Measurements from ENCODE around the gene ABHD3. TPM values are rescaled to one million over a fixed set of nuclear protein-coding genes. Genes with fewer than 3 reads are reported as not detected.

ABHD3 gene
- total RNA-seq, 1 donor from 2014 or later = 6.0 TPM

Small RNAs within 50 kb of the gene (microRNA-seq; reads per million reads assigned to microRNA genes)
- gene MIR320C1 (ENCODE audit: borderline number of aligned reads) = not detected

Other genes starting within 250 kb of the ABHD3 start
- gene ESCO1, start 104.1 kb downstream of the ABHD3 start, total RNA-seq = 10.1 TPM
- 22.6 TPM for gene SNRPD1, start 92.5 kb downstream of the ABHD3 start, total RNA-seq
- 18.9 TPM for gene MIB1, start 36.0 kb upstream of the ABHD3 start, total RNA-seq

Data from left ventricle myocardium superior (tissue), 1 donor.